ENCODE data around the gene FBLN5. TPM values are rescaled to one million over a fixed set of nuclear protein-coding genes. Genes with fewer than 3 reads are reported as not detected.

FBLN5 gene
- total and polyA plus RNA-seq, 2 of the 4 experiments (the other 2 are of a cell fraction), result 10.6 to 76.4 TPM

GRCh38 chr14:91906374-91906773 lies 41.1 kb downstream of the FBLN5 start:
- Histone ChIP-seq H2AFZ (replicated peaks; ENCODE audit: low read length, poor library complexity) (no peak overlapping the region), H3K4ac (ENCODE audit: low read depth, low read length) (no peak overlapping the region), H2AK9ac (replicated peaks; ENCODE audit: low read depth, low read length, poor library complexity) (no peak overlapping the region), H2AK5ac (ENCODE audit: low read depth, low read length) (no peak overlapping the region), H4K91ac (ENCODE audit: insufficient read depth, low read depth, low read length) (no peak overlapping the region), H3K27ac (ENCODE audit: insufficient read depth, low read length) (no peak overlapping the region), H3K18ac (ENCODE audit: low read depth, low read length) (no peak overlapping the region), H2BK120ac (ENCODE audit: low read depth, low read length) (no peak overlapping the region), H3K4me2 (ENCODE audit: low read depth, low read length) (no peak overlapping the region), H3K4me1 (ENCODE audit: control insufficient read depth, insufficient read depth, low read length) (peaks cover 1% of the 10 kb centered on the region; the same call in 1 of the 2 replicates), H3K9me1 (ENCODE audit: insufficient read depth, low read length) (peaks cover 7% of the 10 kb centered on the region; the same call in 1 of the 2 replicates), H2BK15ac (ENCODE audit: low read depth, low read length) (no peak overlapping the region), H4K5ac (ENCODE audit: low read depth, low read length) (no peak overlapping the region), H3K4me3 (ENCODE audit: insufficient read depth, low read depth, low read length) (no peak overlapping the region), H3K56ac (ENCODE audit: extremely low read depth, insufficient read depth, low read length) (no peak overlapping the region), H3K9ac (ENCODE audit: low read depth, low read length) (no peak overlapping the region), H3K79me1 (ENCODE audit: low read depth in 1 of 2, low read length in 2 of 2) (peaks cover 13 to 38% of the 10 kb centered on the region in 2 experiments), H3K36me3 (ENCODE audit: control insufficient read depth, insufficient read depth, low read length) (peaks cover 9% of the 10 kb centered on the region; the same call in 1 of the 2 replicates), H2BK5ac (ENCODE audit: low read depth, low read length, poor library complexity, severe bottlenecking) (no peak overlapping the region), H3K27me3 (ENCODE audit: control insufficient read depth, insufficient read depth, low read length) (no peaks in the 10 kb centered on the region), H2BK20ac (ENCODE audit: low read depth, low read length) (no peak overlapping the region), H3K23ac (ENCODE audit: low read depth, low read length) (no peak overlapping the region), H4K8ac (ENCODE audit: low read depth in 2 of 2, low read length in 2 of 2) (no peak overlapping the region), H3K14ac (replicated peaks; ENCODE audit: low read depth, low read length) (no peak overlapping the region), H3K9me3 (ENCODE audit: control insufficient read depth, insufficient read depth, low read length) (no peaks in the 10 kb centered on the region; the same call in 1 of the 2 replicates), H4K20me1 (ENCODE audit: insufficient read depth, low read length) (peaks cover 25% of the 10 kb centered on the region; the same call in 1 of the 2 replicates)
- intact Hi-C loops (cut with micrococcal nuclease), result no loop called here
- WGBS, 2 experiments (ENCODE audit: extremely low coverage in 2 of 2, insufficient read length in 1 of 2), result no CpG with 5 or more reads among the region's 2 CpGs
- POLR2A ChIA-PET (ENCODE audit: unreplicated experiment), result no interaction called here
- CTCF ChIA-PET, result no interaction called here
- in situ Hi-C loops (cut with MboI; ENCODE audit: low sequenced_read_pairs), result no loop called here
- DNase-seq, result no peak
- no TSS peak for BruUV-seq (replicated peaks)
- no peak for TF ChIP-seq CHD1 (IDR thresholded peaks at IDR 0.05; ENCODE audit: low read depth, low read length)
- no peak for TF ChIP-seq RFX5 (IDR thresholded peaks at IDR 0.05; ENCODE audit: low read depth, low read length)
- no peak for TF ChIP-seq FOS (IDR thresholded peaks at IDR 0.05; ENCODE audit: low read depth, low read length)
- no peak for TF ChIP-seq SMC3 (IDR thresholded peaks at IDR 0.05; ENCODE audit: low read depth, low read length)
- no peak for TF ChIP-seq BHLHE40 (IDR thresholded peaks at IDR 0.05; ENCODE audit: low read depth, low read length)
- TF ChIP-seq, protein P1, sequence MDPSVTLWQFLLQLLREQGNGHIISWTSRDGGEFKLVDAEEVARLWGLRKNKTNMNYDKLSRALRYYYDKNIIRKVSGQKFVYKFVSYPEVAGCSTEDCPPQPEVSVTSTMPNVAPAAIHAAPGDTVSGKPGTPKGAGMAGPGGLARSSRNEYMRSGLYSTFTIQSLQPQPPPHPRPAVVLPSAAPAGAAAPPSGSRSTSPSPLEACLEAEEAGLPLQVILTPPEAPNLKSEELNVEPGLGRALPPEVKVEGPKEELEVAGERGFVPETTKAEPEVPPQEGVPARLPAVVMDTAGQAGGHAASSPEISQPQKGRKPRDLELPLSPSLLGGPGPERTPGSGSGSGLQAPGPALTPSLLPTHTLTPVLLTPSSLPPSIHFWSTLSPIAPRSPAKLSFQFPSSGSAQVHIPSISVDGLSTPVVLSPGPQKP (IDR thresholded peaks at IDR 0.05; ENCODE audit: borderline replicate concordance, low read depth, low read length), result no peak
- TF ChIP-seq CEBPB (IDR thresholded peaks at IDR 0.05; ENCODE audit: low read depth, low read length), result no peak
- TF ChIP-seq POLR2A (IDR thresholded peaks at IDR 0.05; ENCODE audit: low read depth, low read length), result no peak
- no peak for TF ChIP-seq RCOR1 (IDR thresholded peaks at IDR 0.05; ENCODE audit: insufficient replicate concordance, low read length)
- no peak for TF ChIP-seq CTCF (conservative IDR thresholded peaks at IDR 0.05; ENCODE audit: low read depth, low read length)
- no peak for TF ChIP-seq MXI1 (IDR thresholded peaks at IDR 0.05; ENCODE audit: borderline replicate concordance, low read depth, low read length)
- TF ChIP-seq RAD21 (IDR thresholded peaks at IDR 0.05; ENCODE audit: low read length), result no peak
- TF ChIP-seq MAFK (IDR thresholded peaks at IDR 0.05; ENCODE audit: low read depth, low read length), result no peak
- no peak for TF ChIP-seq MAZ (IDR thresholded peaks at IDR 0.05; ENCODE audit: borderline replicate concordance, low read depth, low read length)
- TF ChIP-seq NFE2L2 (IDR thresholded peaks at IDR 0.05; ENCODE audit: low read depth, low read length), result no peak
- dilution Hi-C loops (cut with HindIII; ENCODE audit: low sequenced_read_pairs, unreplicated experiment), result no loop called here
- no peak for ATAC-seq (ENCODE audit: low read depth)

All from IMR-90 (cell line).